Fibroblast of the aortic adventitia (primary cell): ENCODE measurements around the gene DDB1. TPM values are rescaled to one million over a fixed set of nuclear protein-coding genes. Genes with fewer than 3 reads are reported as not detected.

ENCODE experiments used
- DNase-seq: peaks from one replicate; pipeline ENCODE4 v3.0.0-alpha.2; 2010; ENCODE audit warnings: low read depth
- H3K4me3 ChIP-seq: 2 replicates; pipeline ENCODE4 v1.5.1; 2011; ENCODE audit warnings: low read depth, mild to moderate bottlenecking, control low read depth, low read length, moderate library complexity
- total RNA-seq: library from RNA; depleted of rRNA; stranded (reverse); fragments of >200 nt; gene quantifications from 2 replicates; pipeline ENCODE4 v1.2.3, GENCODE V29; 2012; ENCODE audit warnings: low replicate concordance
- TF ChIP-seq, protein P1 (sequence below): IDR thresholded peaks from 2 replicates; pipeline ENCODE4 v1.5.1; 2011; ENCODE audit warnings: mild to moderate bottlenecking, low read length, control low read depth, inconsistent platforms; ENCODE audit not compliant: insufficient read depth

DDB1 gene
- total RNA-seq, 1 donor: 290 TPM

DNA sequence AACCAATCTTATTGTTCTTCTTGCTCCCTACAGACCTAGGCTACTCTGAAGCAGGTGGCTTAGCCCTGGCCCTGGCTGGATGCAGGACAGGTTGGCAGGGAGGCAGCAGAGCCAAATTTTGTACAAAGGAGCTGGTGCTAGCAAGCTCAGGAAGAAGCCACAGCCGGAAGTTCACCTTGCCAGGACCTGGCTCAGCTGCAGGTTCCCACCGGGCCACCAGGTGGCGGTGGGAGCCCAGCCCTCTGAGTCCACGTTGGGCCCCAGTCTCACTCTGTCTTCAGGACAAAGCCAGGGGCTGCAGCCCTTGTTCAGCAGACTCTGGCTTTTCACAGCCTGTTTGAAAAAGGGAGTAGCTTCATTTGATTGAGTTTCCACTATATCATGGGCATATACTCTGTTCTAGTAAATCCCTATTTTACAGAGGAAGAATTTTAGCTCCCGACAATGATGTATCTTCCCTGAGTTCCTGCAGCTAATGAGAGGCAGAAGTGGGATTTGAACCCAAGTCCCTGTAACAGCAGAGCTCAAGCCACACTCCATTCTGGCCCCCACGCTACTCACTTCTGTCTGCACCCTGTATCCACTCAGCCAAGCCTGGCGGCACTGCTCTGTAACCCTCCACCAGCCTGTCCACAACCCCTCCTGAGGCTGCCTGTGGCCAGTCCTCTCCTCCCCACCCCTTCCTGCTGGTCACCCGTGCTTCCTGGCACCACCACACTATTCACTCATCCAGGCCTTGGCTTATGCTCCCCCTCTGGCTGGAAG, 3.4 kb upstream of the DDB1 start:
- no peak overlapping the region for H3K4me3 ChIP-seq
- TF ChIP-seq, protein P1, sequence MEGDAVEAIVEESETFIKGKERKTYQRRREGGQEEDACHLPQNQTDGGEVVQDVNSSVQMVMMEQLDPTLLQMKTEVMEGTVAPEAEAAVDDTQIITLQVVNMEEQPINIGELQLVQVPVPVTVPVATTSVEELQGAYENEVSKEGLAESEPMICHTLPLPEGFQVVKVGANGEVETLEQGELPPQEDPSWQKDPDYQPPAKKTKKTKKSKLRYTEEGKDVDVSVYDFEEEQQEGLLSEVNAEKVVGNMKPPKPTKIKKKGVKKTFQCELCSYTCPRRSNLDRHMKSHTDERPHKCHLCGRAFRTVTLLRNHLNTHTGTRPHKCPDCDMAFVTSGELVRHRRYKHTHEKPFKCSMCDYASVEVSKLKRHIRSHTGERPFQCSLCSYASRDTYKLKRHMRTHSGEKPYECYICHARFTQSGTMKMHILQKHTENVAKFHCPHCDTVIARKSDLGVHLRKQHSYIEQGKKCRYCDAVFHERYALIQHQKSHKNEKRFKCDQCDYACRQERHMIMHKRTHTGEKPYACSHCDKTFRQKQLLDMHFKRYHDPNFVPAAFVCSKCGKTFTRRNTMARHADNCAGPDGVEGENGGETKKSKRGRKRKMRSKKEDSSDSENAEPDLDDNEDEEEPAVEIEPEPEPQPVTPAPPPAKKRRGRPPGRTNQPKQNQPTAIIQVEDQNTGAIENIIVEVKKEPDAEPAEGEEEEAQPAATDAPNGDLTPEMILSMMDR: peak; percentile 98
- DNase-seq: peak; percentile 77

DNA sequence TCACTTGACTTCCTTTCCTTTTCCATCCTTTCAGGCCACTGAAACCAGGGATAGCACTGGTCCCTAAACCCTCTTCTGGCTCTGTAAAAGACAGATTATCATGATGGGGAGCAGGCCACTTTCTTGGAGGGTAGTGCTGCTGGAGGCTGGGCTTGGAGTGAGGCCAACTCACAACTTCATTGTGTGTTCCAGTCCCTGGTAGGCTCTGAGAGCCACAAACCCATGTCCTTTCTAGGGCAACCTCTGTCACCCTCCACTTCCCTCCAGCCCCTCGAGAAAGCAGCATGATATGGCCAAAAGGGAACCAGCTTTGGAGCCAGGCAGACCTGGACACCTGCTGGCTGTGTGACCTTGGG, 2.4 kb upstream of the DDB1 start:
- no peak overlapping the region for H3K4me3 ChIP-seq
- peak; percentile 47 for DNase-seq
- TF ChIP-seq, protein P1: no peak

DNA sequence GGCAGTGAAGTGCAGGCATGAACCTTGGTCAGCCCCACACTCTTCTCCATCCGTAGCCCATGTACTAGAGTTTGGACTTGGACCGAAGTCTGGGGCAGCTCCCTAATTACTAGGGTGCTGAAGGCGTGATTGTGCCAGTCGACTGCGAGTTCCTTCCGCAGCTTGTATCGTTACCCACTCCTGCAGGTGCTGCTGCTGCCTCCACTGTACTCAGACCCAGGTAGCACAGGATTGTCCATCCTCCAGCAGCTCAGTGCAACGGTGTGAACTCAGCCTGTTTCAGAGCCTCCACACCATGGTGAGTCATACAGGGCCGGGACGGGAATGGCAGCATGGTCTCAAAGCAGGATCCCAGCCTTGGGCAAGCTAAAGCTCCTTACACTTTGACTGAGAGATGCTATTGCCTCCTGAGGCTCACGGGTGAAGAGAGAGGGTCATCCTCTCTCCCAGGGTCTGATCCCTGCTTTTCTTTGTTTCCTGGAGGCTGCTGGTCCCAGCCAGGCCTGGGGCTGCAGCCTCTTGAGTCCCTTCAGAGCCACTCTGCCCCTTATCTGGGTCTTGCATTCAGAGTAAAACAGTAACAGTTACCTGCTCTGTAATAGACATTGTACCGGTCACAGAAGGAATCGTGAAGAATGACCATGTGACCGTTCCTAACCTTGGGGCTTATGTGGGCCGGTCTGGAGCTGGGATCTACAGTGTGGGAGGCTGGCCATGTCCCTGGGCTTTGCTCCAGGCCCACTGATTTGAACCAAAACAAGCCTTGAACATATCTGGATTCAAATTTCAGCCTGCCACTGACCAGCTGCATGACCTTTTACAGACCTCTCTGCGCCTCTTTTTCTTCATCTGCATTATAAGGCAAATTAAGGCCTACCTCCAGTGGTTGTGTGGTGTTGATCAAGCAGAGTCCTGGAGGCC, 1.8 kb upstream of the DDB1 start:
- H3K4me3 ChIP-seq: no peak overlapping the region
- TF ChIP-seq, protein P1: no peak
- DNase-seq: peak; percentile 53

DNA sequence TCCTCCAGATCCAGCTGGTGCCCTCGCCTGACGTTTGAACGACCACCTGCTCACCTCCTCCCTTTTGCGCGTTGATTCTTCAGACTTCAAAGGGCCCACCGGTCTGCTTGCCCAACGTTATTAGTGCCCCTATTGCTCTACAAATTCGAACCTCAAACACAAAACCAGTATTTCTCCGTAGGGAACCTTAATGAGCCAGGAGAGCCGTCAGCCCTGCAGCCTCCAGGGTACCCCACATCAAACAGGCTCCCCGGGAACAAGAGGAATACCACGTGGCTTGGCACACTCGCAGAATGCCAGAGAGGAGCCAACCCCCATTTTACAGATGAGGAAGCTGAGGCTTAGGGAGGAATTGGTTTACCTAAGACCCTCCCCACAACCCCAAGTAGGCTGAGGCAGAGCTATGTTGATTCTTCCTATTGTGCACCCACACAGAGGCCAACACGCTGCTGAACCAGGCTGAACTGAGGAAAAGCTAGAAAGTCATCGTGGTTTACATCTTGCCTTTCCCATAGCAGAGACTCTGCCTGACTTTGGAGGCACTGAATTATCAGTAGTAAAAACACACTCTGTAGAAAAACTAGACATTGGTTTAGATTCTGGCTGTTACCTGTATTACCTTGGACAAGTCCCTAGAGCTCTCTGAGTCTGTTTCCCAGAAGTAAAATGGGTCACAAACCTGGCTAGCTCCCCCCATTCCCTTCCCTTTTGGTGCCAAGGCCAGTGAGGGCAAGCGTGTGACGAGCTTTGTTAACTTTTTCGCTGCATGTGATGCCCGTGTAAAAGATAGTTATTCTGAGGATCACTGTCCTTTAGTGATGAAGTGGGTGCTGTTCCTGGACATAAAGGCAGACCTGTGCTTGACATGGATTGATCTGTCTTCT, 887 bp upstream of the DDB1 start:
- TF ChIP-seq, protein P1: no peak
- peak overlapping the region; percentile 69 for H3K4me3 ChIP-seq
- DNase-seq: no peak

DNA sequence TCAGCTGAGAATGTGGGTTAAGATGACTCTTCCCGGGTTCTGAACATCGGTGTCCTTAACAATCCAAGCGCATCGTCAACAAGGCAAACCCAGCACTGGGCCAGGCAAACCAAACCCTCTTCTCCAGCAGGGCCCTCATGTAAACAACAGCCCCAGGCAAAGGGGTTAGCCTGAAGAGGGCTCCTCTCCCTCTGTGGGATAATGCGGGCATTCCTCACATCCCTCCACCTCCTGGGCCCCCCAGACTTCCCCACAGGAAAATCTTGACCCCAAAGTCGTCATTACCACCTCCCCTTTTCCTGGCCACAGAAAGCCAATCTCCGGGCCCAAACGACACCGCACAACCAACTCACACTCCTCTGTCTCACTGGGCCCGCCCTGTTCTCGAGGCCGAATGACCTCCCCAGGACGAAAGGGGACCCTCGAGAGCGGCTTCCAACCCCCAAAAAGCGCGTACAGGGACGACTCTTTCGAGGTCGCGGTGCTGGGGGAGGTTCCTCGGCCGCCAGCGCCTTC, 566 bp downstream of the DDB1 start:
- DNase-seq: peak; percentile 38
- H3K4me3 ChIP-seq: peak overlapping the region; percentile 69
- TF ChIP-seq, protein P1: peak; percentile 3

DNA sequence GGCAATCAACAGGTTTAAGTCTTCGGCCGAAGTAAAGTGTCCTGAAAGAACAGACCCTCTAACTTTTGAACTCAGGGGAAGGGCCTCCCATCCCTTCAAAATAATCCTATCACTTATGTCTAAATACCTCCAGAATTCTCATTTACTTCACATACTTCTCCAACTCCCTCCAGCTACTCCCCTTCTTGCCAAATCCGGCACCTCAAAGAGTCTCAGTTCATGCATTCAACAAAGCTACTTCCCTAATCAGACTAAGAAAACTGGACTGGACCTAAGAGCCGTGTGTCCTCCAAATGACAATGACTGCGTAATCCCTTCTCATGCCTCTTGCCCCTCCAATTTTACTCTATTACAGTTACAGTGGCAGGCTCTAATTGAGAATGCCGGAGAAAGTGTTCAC, 1.3 kb downstream of the DDB1 start:
- H3K4me3 ChIP-seq: peak overlapping the region; percentile 69
- TF ChIP-seq, protein P1: no peak
- DNase-seq: peak; percentile 12
